ENCODE measurements around the gene JARID2. TPM values are rescaled to one million over a fixed set of nuclear protein-coding genes. Genes with fewer than 3 reads are reported as not detected.

The JARID2 gene
- total and polyA plus RNA-seq, 2 of the 4 experiments (the other 2 are of a cell fraction): 9.6 to 12.9 TPM

DNA sequence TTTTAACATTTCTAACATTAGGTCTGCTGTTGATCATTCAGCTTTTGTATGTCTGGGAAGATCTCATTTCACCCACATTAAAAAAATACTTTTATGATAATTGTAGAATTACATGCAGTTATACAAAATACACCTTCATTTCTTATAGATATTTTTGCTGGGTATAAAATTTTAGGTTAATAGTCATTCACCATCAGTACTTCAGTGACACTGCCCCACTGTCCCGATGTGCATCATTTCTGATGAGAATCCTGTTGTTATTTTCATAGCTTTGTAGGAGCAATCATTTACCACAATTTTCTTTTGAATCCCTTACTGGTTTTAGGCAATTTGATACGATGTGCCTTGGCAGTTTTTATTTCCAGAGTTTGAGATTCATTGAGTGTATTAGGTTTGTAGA lies 173.6 kb downstream of the JARID2 start:
- no peak overlapping the region for H3K23ac ChIP-seq (ENCODE audit: low read depth, low read length)
- no peak overlapping the region for H4K5ac ChIP-seq (ENCODE audit: low read depth, low read length)
- peaks cover 2% of the 10 kb centered on the region; the same call in 1 of the 2 replicates for H3K4me1 ChIP-seq (ENCODE audit: control insufficient read depth, insufficient read depth, low read length)
- H3K18ac ChIP-seq (ENCODE audit: low read depth, low read length): no peak overlapping the region
- H2AK5ac ChIP-seq (ENCODE audit: low read depth, low read length): no peak overlapping the region
- no peak overlapping the region for H3K4me3 ChIP-seq (ENCODE audit: insufficient read depth, low read depth, low read length)
- no peak overlapping the region for H3K4me2 ChIP-seq (ENCODE audit: low read depth, low read length)
- H3K56ac ChIP-seq (ENCODE audit: extremely low read depth, insufficient read depth, low read length): no peak overlapping the region
- peaks cover 31 to 44% of the 10 kb centered on the region in 2 experiments for H3K79me1 ChIP-seq (ENCODE audit: low read depth in 1 of 2, low read length in 2 of 2)
- H3K9me3 ChIP-seq (ENCODE audit: control insufficient read depth, insufficient read depth, low read length): peaks cover 7% of the 10 kb centered on the region
- H4K20me1 ChIP-seq (ENCODE audit: insufficient read depth, low read length): peaks cover 52% of the 10 kb centered on the region
- no peaks in the 10 kb centered on the region for H3K27me3 ChIP-seq (ENCODE audit: control insufficient read depth, insufficient read depth, low read length)
- POLR2A ChIA-PET (ENCODE audit: unreplicated experiment): no interaction called here
- no peak overlapping the region for H2BK15ac ChIP-seq (ENCODE audit: low read depth, low read length)
- no peaks in the 10 kb centered on the region for H3K36me3 ChIP-seq (ENCODE audit: control insufficient read depth, insufficient read depth, low read length)
- H3K9me1 ChIP-seq (ENCODE audit: insufficient read depth, low read length): peaks cover 3% of the 10 kb centered on the region; the same call in 1 of the 2 replicates
- no CpG with 5 or more reads among the region's 2 CpGs for WGBS, 2 experiments (ENCODE audit: extremely low coverage in 2 of 2, insufficient read length in 1 of 2)
- CTCF ChIA-PET: interaction anchor here (0.6 to 1.0 kb wide), 2 partner anchors 13 to 18 kb away, joined by 3 to 7 read pairs; no protein-coding TSS in a partner anchor
- H4K8ac ChIP-seq (ENCODE audit: low read depth in 2 of 2, low read length in 2 of 2): no peak overlapping the region
- H3K9ac ChIP-seq (ENCODE audit: low read depth, low read length): no peak overlapping the region
- no peak overlapping the region for H2AK9ac ChIP-seq (replicated peaks; ENCODE audit: low read depth, low read length, poor library complexity)
- H2BK20ac ChIP-seq (ENCODE audit: low read depth, low read length): no peak overlapping the region
- dilution Hi-C loops (cut with HindIII; ENCODE audit: low sequenced_read_pairs, unreplicated experiment): no loop called here
- intact Hi-C loops (cut with micrococcal nuclease): no loop called here
- DNase-seq (no peak), ATAC-seq (ENCODE audit: low read depth) (no peak)
- no peak overlapping the region for H4K91ac ChIP-seq (ENCODE audit: insufficient read depth, low read depth, low read length)
- TF ChIP-seq BHLHE40 (IDR thresholded peaks at IDR 0.05; ENCODE audit: low read depth, low read length): no peak
- TF ChIP-seq, protein P1, sequence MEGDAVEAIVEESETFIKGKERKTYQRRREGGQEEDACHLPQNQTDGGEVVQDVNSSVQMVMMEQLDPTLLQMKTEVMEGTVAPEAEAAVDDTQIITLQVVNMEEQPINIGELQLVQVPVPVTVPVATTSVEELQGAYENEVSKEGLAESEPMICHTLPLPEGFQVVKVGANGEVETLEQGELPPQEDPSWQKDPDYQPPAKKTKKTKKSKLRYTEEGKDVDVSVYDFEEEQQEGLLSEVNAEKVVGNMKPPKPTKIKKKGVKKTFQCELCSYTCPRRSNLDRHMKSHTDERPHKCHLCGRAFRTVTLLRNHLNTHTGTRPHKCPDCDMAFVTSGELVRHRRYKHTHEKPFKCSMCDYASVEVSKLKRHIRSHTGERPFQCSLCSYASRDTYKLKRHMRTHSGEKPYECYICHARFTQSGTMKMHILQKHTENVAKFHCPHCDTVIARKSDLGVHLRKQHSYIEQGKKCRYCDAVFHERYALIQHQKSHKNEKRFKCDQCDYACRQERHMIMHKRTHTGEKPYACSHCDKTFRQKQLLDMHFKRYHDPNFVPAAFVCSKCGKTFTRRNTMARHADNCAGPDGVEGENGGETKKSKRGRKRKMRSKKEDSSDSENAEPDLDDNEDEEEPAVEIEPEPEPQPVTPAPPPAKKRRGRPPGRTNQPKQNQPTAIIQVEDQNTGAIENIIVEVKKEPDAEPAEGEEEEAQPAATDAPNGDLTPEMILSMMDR (conservative IDR thresholded peaks at IDR 0.05; ENCODE audit: low read depth, low read length): no peak
- TF ChIP-seq MAZ (IDR thresholded peaks at IDR 0.05; ENCODE audit: borderline replicate concordance, low read depth, low read length): no peak
- no peak for TF ChIP-seq MAFK (IDR thresholded peaks at IDR 0.05; ENCODE audit: low read depth, low read length)
- no peak for TF ChIP-seq MXI1 (IDR thresholded peaks at IDR 0.05; ENCODE audit: borderline replicate concordance, low read depth, low read length)
- TF ChIP-seq RCOR1 (IDR thresholded peaks at IDR 0.05; ENCODE audit: insufficient replicate concordance, low read length): no peak
- TF ChIP-seq, protein P2, sequence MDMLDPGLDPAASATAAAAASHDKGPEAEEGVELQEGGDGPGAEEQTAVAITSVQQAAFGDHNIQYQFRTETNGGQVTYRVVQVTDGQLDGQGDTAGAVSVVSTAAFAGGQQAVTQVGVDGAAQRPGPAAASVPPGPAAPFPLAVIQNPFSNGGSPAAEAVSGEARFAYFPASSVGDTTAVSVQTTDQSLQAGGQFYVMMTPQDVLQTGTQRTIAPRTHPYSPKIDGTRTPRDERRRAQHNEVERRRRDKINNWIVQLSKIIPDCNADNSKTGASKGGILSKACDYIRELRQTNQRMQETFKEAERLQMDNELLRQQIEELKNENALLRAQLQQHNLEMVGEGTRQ (IDR thresholded peaks at IDR 0.05; ENCODE audit: low read depth, low read length): no peak
- TF ChIP-seq RFX5 (IDR thresholded peaks at IDR 0.05; ENCODE audit: low read depth, low read length): no peak
- TF ChIP-seq POLR2A (IDR thresholded peaks at IDR 0.05; ENCODE audit: low read depth, low read length): no peak
- TF ChIP-seq FOS (IDR thresholded peaks at IDR 0.05; ENCODE audit: low read depth, low read length): no peak
- TF ChIP-seq, protein P3, sequence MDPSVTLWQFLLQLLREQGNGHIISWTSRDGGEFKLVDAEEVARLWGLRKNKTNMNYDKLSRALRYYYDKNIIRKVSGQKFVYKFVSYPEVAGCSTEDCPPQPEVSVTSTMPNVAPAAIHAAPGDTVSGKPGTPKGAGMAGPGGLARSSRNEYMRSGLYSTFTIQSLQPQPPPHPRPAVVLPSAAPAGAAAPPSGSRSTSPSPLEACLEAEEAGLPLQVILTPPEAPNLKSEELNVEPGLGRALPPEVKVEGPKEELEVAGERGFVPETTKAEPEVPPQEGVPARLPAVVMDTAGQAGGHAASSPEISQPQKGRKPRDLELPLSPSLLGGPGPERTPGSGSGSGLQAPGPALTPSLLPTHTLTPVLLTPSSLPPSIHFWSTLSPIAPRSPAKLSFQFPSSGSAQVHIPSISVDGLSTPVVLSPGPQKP (IDR thresholded peaks at IDR 0.05; ENCODE audit: borderline replicate concordance, low read depth, low read length): no peak
- TF ChIP-seq CHD1 (IDR thresholded peaks at IDR 0.05; ENCODE audit: low read depth, low read length): no peak
- no peak for TF ChIP-seq SMC3 (IDR thresholded peaks at IDR 0.05; ENCODE audit: low read depth, low read length)
- TF ChIP-seq CEBPB (IDR thresholded peaks at IDR 0.05; ENCODE audit: low read depth, low read length): no peak
- no peak for TF ChIP-seq NFE2L2 (IDR thresholded peaks at IDR 0.05; ENCODE audit: low read depth, low read length)
- TF ChIP-seq RAD21 (IDR thresholded peaks at IDR 0.05; ENCODE audit: low read length): no peak
- H3K14ac ChIP-seq (replicated peaks; ENCODE audit: low read depth, low read length): no peak overlapping the region
- H2AFZ ChIP-seq (replicated peaks; ENCODE audit: low read length, poor library complexity): no peak overlapping the region
- in situ Hi-C loops (cut with MboI; ENCODE audit: low sequenced_read_pairs): no loop called here
- BruUV-seq (replicated peaks): no TSS peak
- H2BK120ac ChIP-seq (ENCODE audit: low read depth, low read length): no peak overlapping the region
- H3K27ac ChIP-seq (ENCODE audit: insufficient read depth, low read length): no peak overlapping the region
- no peak overlapping the region for H2BK5ac ChIP-seq (ENCODE audit: low read depth, low read length, poor library complexity, severe bottlenecking)
- no peak overlapping the region for H3K4ac ChIP-seq (ENCODE audit: low read depth, low read length)
